WTC11 (cell line): ENCODE data around the gene USP34. TPM values are rescaled to one million over a fixed set of nuclear protein-coding genes. Genes with fewer than 3 reads are reported as not detected.

Experiments used
- ATAC-seq: fragments of 200-7000 bp; cut with Tn5 transposase; 2 replicates; pipeline ENCODE4 v1.10.0; 2021; ENCODE audit warnings: mild to moderate bottlenecking, moderate library complexity
- CTCF ChIA-PET: fragments of 300-600 bp; sonication (Branson Sonifier 250); formaldehyde crosslinking; loops from one replicate; lab custom pipeline; 2021; ENCODE audit warnings: antibody characterized with exemption; lab: Charles Lee
- POLR2A ChIA-PET: fragments of 350-600 bp; sonication (Branson Sonifier 250); formaldehyde crosslinking; loops from one replicate; lab custom pipeline; 2021; ENCODE audit warnings: antibody characterized with exemption; lab: Charles Lee
- DNase-seq: peaks from one replicate; pipeline ENCODE4 v3.0.0; 2021; ENCODE audit warnings: low spot score
- H3K27ac Mint-ChIP-seq: 2 replicates; pipeline ENCODE4 v1.8.0; 2021; ENCODE audit warnings: mixed read lengths
- H3K27me3 Mint-ChIP-seq: 2 replicates; pipeline ENCODE4 v1.8.0; 2021; ENCODE audit warnings: low read depth, mild to moderate bottlenecking, moderate library complexity, mixed read lengths
- H3K36me3 Mint-ChIP-seq: 2 replicates; pipeline ENCODE4 v1.8.0; 2021; ENCODE audit warnings: mixed read lengths
- H3K4me1 Mint-ChIP-seq: 2 replicates; pipeline ENCODE4 v1.8.0; 2022; ENCODE audit warnings: mixed read lengths
- H3K4me3 Mint-ChIP-seq: 2 replicates; pipeline ENCODE4 v1.8.0; 2021; ENCODE audit warnings: mild to moderate bottlenecking, moderate library complexity, mixed read lengths
- H3K9me3 Mint-ChIP-seq: 2 replicates; pipeline ENCODE4 v1.8.0; 2021; ENCODE audit warnings: mixed read lengths
- AFF4 ChIP-seq: sonication (generic); formaldehyde crosslinking; IDR thresholded peaks from 2 replicates; pipeline ENCODE4 v1.8.1; 2023; ENCODE audit warnings: mild to moderate bottlenecking, missing genetic modification reagents, borderline replicate concordance
- ATF1 ChIP-seq: sonication (generic); formaldehyde crosslinking; IDR thresholded peaks from 2 replicates; pipeline ENCODE4 v1.8.1; 2023; ENCODE audit warnings: mild to moderate bottlenecking, moderate library complexity, missing genetic modification reagents
- ATF3 ChIP-seq: sonication (generic); formaldehyde crosslinking; conservative IDR thresholded peaks from 2 replicates; pipeline ENCODE4 v1.8.1; 2022; ENCODE audit warnings: mild to moderate bottlenecking, missing genetic modification reagents
- FOXP4 ChIP-seq: sonication (generic); formaldehyde crosslinking; IDR thresholded peaks from 2 replicates; pipeline ENCODE4 v1.8.0; 2022; ENCODE audit warnings: mild to moderate bottlenecking, missing genetic modification reagents
- GABPB1 ChIP-seq: sonication (generic); formaldehyde crosslinking; IDR thresholded peaks from 2 replicates; pipeline ENCODE4 v1.8.1; 2023; ENCODE audit warnings: mild to moderate bottlenecking, missing genetic modification reagents
- GRHL2 ChIP-seq: fragments of 250-450 bp; sonication (Bioruptor Pico); IDR thresholded peaks from 2 replicates; pipeline ENCODE4 v1.8.0; 2022; ENCODE audit warnings: mild to moderate bottlenecking, moderate library complexity; ENCODE audit not compliant: insufficient replicate concordance, severe bottlenecking
- HMGA2 ChIP-seq: fragments of 250-450 bp; sonication (Bioruptor Pico); IDR thresholded peaks from 2 replicates; pipeline ENCODE4 v1.4.0; 2021; ENCODE audit warnings: mild to moderate bottlenecking, moderate library complexity
- IRF1 ChIP-seq: sonication (generic); formaldehyde crosslinking; IDR thresholded peaks from 2 replicates; pipeline ENCODE4 v1.8.0; 2023; ENCODE audit warnings: missing genetic modification reagents
- JUN ChIP-seq: sonication (generic); formaldehyde crosslinking; IDR thresholded peaks from 2 replicates; pipeline ENCODE4 v1.8.0; 2023; ENCODE audit warnings: mild to moderate bottlenecking, missing genetic modification reagents
- KAT7 ChIP-seq: sonication (generic); formaldehyde crosslinking; IDR thresholded peaks from 2 replicates; pipeline ENCODE4 v1.8.1; 2023; ENCODE audit warnings: missing genetic modification reagents, mild to moderate bottlenecking, borderline replicate concordance
- MAX ChIP-seq: sonication (generic); formaldehyde crosslinking; IDR thresholded peaks from 2 replicates; pipeline ENCODE4 v1.8.0; 2022; ENCODE audit warnings: mild to moderate bottlenecking, missing genetic modification reagents
- MYBL2 ChIP-seq: sonication (generic); formaldehyde crosslinking; IDR thresholded peaks from 2 replicates; pipeline ENCODE4 v1.8.1; 2023; ENCODE audit warnings: mild to moderate bottlenecking, moderate library complexity, missing genetic modification reagents
- NFATC4 ChIP-seq: fragments of 250-450 bp; sonication (Bioruptor Pico); IDR thresholded peaks from 2 replicates; pipeline ENCODE4 v1.9.0; 2021; ENCODE audit warnings: mild to moderate bottlenecking
- NFYB ChIP-seq: sonication (generic); formaldehyde crosslinking; conservative IDR thresholded peaks from 2 replicates; pipeline ENCODE4 v1.8.0; 2022; ENCODE audit warnings: low read depth, missing genetic modification reagents
- TCF7 ChIP-seq: sonication (generic); formaldehyde crosslinking; IDR thresholded peaks from 2 replicates; pipeline ENCODE4 v1.8.0; 2022; ENCODE audit warnings: mild to moderate bottlenecking, low read depth, missing genetic modification reagents, moderate library complexity
- TEAD1 ChIP-seq: sonication (generic); formaldehyde crosslinking; IDR thresholded peaks from 2 replicates; pipeline ENCODE4 v1.8.0; 2022; ENCODE audit warnings: mild to moderate bottlenecking, missing genetic modification reagents
- USF2 ChIP-seq: sonication (generic); formaldehyde crosslinking; IDR thresholded peaks from 2 replicates; pipeline ENCODE4 v1.8.1; 2023; ENCODE audit warnings: mild to moderate bottlenecking, missing genetic modification reagents, moderate library complexity
- ZMAT4 ChIP-seq: fragments of 250-450 bp; sonication (Bioruptor Pico); IDR thresholded peaks from 2 replicates; pipeline ENCODE4 v1.9.0; 2021; ENCODE audit warnings: mild to moderate bottlenecking
- ZNF121 ChIP-seq: sonication (generic); formaldehyde crosslinking; IDR thresholded peaks from 2 replicates; pipeline ENCODE4 v1.8.0; 2023; ENCODE audit warnings: missing genetic modification reagents
- ZNF425 ChIP-seq: fragments of 250-450 bp; sonication (Bioruptor Pico); conservative IDR thresholded peaks from 2 replicates; pipeline ENCODE4 v1.9.0; 2021; ENCODE audit warnings: mild to moderate bottlenecking
- total RNA-seq: library from RNA; stranded (reverse); gene quantifications from 3 replicates; pipeline ENCODE4 v1.2.3, GENCODE V29; 2021

Gene USP34
- total RNA-seq, 1 experiment from 2014 or later, result 92.3 TPM

- POLR2A ChIA-PET, result no interaction called here
- TF ChIP-seq TCF7 (CRISPR knock-in tag) (no peak), ZNF121 (CRISPR knock-in tag) (no peak), JUN (no peak), FOXP4 (CRISPR knock-in tag) (no peak), HMGA2 (CRISPR knock-in tag) (no peak), KAT7 (CRISPR knock-in tag) (no peak)
- TF ChIP-seq, all 79 proteins: peak for 0
- H3K9me3 Mint-ChIP-seq, result no peaks in the 10 kb centered on the region
- DNase-seq (no peak), ATAC-seq (no peak)
- H3K4me3 Mint-ChIP-seq, result no peak overlapping the region
- H3K27ac Mint-ChIP-seq, result peak overlapping the region; percentile 39; the same call in 1 of the 2 replicates
- H3K36me3 Mint-ChIP-seq, result peaks cover 7% of the 10 kb centered on the region; the same call in 1 of the 2 replicates
- no peaks in the 10 kb centered on the region for H3K27me3 Mint-ChIP-seq
- H3K4me1 Mint-ChIP-seq, result 0 out of 2 replicates have a peak, but pooled peaks cover 3% of the 10 kb centered on the region
- CTCF ChIA-PET, result no interaction called here
Measured at GRCh38 chr2:61287254-61287653, 183.6 kb downstream of the USP34 start.

GRCh38 chr2:61283443-61284160, 187.3 kb downstream of the USP34 start:
- ChIA-PET POLR2A (no interaction called here), CTCF (no interaction called here)
- DNase-seq (no peak), ATAC-seq (no peak)
- Mint-ChIP-seq H3K36me3 (peaks cover 15% of the 10 kb centered on the region), H3K4me1 (peaks cover 11% of the 10 kb centered on the region), H3K9me3 (no peaks in the 10 kb centered on the region), H3K4me3 (no peak overlapping the region), H3K27me3 (no peaks in the 10 kb centered on the region), H3K27ac (no peak overlapping the region)
- TF ChIP-seq JUN, result no peak
- no peak for TF ChIP-seq TEAD1 (CRISPR knock-in tag)
- peak; percentile 83 for TF ChIP-seq ZNF121 (CRISPR knock-in tag)

- ChIA-PET CTCF (no interaction called here), POLR2A (no interaction called here)
- Mint-ChIP-seq H3K27ac (no peak overlapping the region), H3K27me3 (no peaks in the 10 kb centered on the region), H3K9me3 (no peaks in the 10 kb centered on the region), H3K4me1 (peaks cover 19% of the 10 kb centered on the region), H3K4me3 (no peak overlapping the region), H3K36me3 (peaks cover 25% of the 10 kb centered on the region)
- no peak for ATAC-seq
- DNase-seq, result no peak
- TF ChIP-seq ATF3 (CRISPR knock-in tag), result no peak
- TF ChIP-seq ATF1, result no peak
- TF ChIP-seq GRHL2, result no peak
- TF ChIP-seq NFATC4 (CRISPR knock-in tag), result no peak
- TF ChIP-seq ZNF121 (CRISPR knock-in tag), result no peak
- no peak for TF ChIP-seq AFF4 (CRISPR knock-in tag)
- no peak for TF ChIP-seq MYBL2 (CRISPR knock-in tag)
- TF ChIP-seq ZNF425 (CRISPR knock-in tag), result no peak
- TF ChIP-seq GABPB1 (CRISPR knock-in tag), result no peak
- TF ChIP-seq NFYB (CRISPR knock-in tag), result no peak
- TF ChIP-seq USF2 (CRISPR knock-in tag), result no peak
- TF ChIP-seq ZMAT4 (CRISPR knock-in tag), result no peak
- TF ChIP-seq MAX (CRISPR knock-in tag), result no peak
- no peak for TF ChIP-seq JUN
- no peak for TF ChIP-seq IRF1 (CRISPR knock-in tag)
Measured at GRCh38 chr2:61282104-61282590, 188.7 kb downstream of the USP34 start.
